IMR-90 (cell line): ENCODE data around the gene AKT3. TPM values are rescaled to one million over a fixed set of nuclear protein-coding genes. Genes with fewer than 3 reads are reported as not detected.

Experiments
- ATAC-seq: fragments of 200-7000 bp; cut with Tn5 transposase; 2 replicates; pipeline ENCODE4 v1.9.1; 2020; ENCODE audit warnings: low read depth, mild to moderate bottlenecking, moderate library complexity
- BruUV-seq: library from RNA; stranded (reverse); fragments of 400-500 nt; replicated peaks from 2 replicates; lab custom pipeline; 2021; lab: Mats Ljungman, UMichigan
- CTCF ChIA-PET: fragments of 300-600 bp; formaldehyde crosslinking; extraction: SDS; loops from one replicate; lab custom pipeline; 2021; ENCODE audit warnings: antibody characterized with exemption; lab: Yijun Ruan, JAX
- POLR2A ChIA-PET: fragments of 300-600 bp; sonication (Branson Sonifier 250); formaldehyde crosslinking; loops from one replicate; lab custom pipeline; 2022; ENCODE audit warnings: antibody characterized with exemption; ENCODE audit not compliant: unreplicated experiment; lab: Charles Lee
- DNase-seq: peaks from one replicate; pipeline ENCODE4 v3.0.0; 2013
- H2AFZ ChIP-seq: replicated peaks from 2 replicates; pipeline ENCODE3; 2013; ENCODE audit warnings: low read length, mild to moderate bottlenecking; ENCODE audit not compliant: poor library complexity
- H2AK5ac ChIP-seq: 2 replicates; pipeline ENCODE4 v1.6.1; 2013; ENCODE audit warnings: low read depth, low read length, inconsistent platforms
- H2AK9ac ChIP-seq: replicated peaks from 2 replicates; pipeline ENCODE3; 2013; ENCODE audit warnings: mild to moderate bottlenecking, low read depth, low read length, moderate library complexity; ENCODE audit not compliant: poor library complexity
- H2BK120ac ChIP-seq: 2 replicates; pipeline ENCODE4 v1.6.1; 2013; ENCODE audit warnings: low read depth, low read length, inconsistent platforms
- H2BK15ac ChIP-seq: 3 replicates; pipeline ENCODE4 v1.6.1; 2013; ENCODE audit warnings: low read depth, low read length, inconsistent platforms
- H2BK20ac ChIP-seq: 2 replicates; pipeline ENCODE4 v1.6.1; 2013; ENCODE audit warnings: low read depth, mild to moderate bottlenecking, inconsistent platforms, low read length, moderate library complexity
- H2BK5ac ChIP-seq: 2 replicates; pipeline ENCODE4 v1.6.1; 2013; ENCODE audit warnings: mild to moderate bottlenecking, low read depth, low read length, inconsistent platforms; ENCODE audit not compliant: poor library complexity, severe bottlenecking
- H3K14ac ChIP-seq: replicated peaks from 2 replicates; pipeline ENCODE4 v1.6.1; 2013; ENCODE audit warnings: low read depth, low read length, inconsistent platforms
- H3K18ac ChIP-seq: 2 replicates; pipeline ENCODE4 v1.6.1; 2013; ENCODE audit warnings: low read depth, low read length, control low read depth
- H3K23ac ChIP-seq: 2 replicates; pipeline ENCODE4 v1.6.1; 2013; ENCODE audit warnings: low read depth, low read length, inconsistent platforms
- H3K27ac ChIP-seq: 2 replicates; pipeline ENCODE4 v1.5.1; 2013; ENCODE audit warnings: mild to moderate bottlenecking, control low read depth, low read length; ENCODE audit not compliant: insufficient read depth
- H3K27me3 ChIP-seq: 2 replicates; pipeline ENCODE4 v1.6.1; 2013; ENCODE audit warnings: low read length; ENCODE audit not compliant: control insufficient read depth, insufficient read depth
- H3K36me3 ChIP-seq: 2 replicates; pipeline ENCODE4 v1.6.1; 2013; ENCODE audit warnings: low read length, mixed read lengths; ENCODE audit not compliant: control insufficient read depth, insufficient read depth
- H3K4ac ChIP-seq: 2 replicates; pipeline ENCODE4 v1.6.1; 2013; ENCODE audit warnings: low read depth, low read length, inconsistent platforms
- H3K4me1 ChIP-seq: 2 replicates; pipeline ENCODE4 v1.6.1; 2013; ENCODE audit warnings: low read length, mixed read lengths; ENCODE audit not compliant: control insufficient read depth, insufficient read depth
- H3K4me2 ChIP-seq: 2 replicates; pipeline ENCODE4 v1.6.1; 2013; ENCODE audit warnings: low read depth, mild to moderate bottlenecking, control low read depth, low read length, moderate library complexity
- H3K4me3 ChIP-seq: 2 replicates; pipeline ENCODE4 v1.5.1; 2013; ENCODE audit warnings: low read depth, mild to moderate bottlenecking, control low read depth, low read length, moderate library complexity; ENCODE audit not compliant: insufficient read depth
- H3K56ac ChIP-seq: 2 replicates; pipeline ENCODE4 v1.6.1; 2013; ENCODE audit warnings: low read length, inconsistent platforms; ENCODE audit not compliant: insufficient read depth; ENCODE audit errors: extremely low read depth
- H3K79me1 ChIP-seq, 2 experiments: 2 replicates each; pipeline ENCODE4 v1.6.1; 2013; ENCODE audit warnings: low read length in 2 of 2, inconsistent platforms in 1 of 2, low read depth in 1 of 2
- H3K9ac ChIP-seq: 2 replicates; pipeline ENCODE4 v1.6.1; 2013; ENCODE audit warnings: low read depth, low read length, control low read depth
- H3K9me1 ChIP-seq: 2 replicates; pipeline ENCODE4 v1.6.1; 2013; ENCODE audit warnings: low read length, inconsistent platforms; ENCODE audit not compliant: insufficient read depth
- H3K9me3 ChIP-seq: 2 replicates; pipeline ENCODE4 v1.6.1; 2013; ENCODE audit warnings: low read length; ENCODE audit not compliant: control insufficient read depth, insufficient read depth
- H4K20me1 ChIP-seq: 2 replicates; pipeline ENCODE4 v1.6.1; 2013; ENCODE audit warnings: low read length, inconsistent platforms; ENCODE audit not compliant: insufficient read depth
- H4K5ac ChIP-seq: 2 replicates; pipeline ENCODE4 v1.6.1; 2013; ENCODE audit warnings: mild to moderate bottlenecking, low read depth, low read length, control low read depth
- H4K8ac ChIP-seq, 2 experiments: 2 replicates each; pipeline ENCODE4 v1.6.1; 2013; ENCODE audit warnings: low read depth in 2 of 2, low read length in 2 of 2, control low read depth in 1 of 2, inconsistent platforms in 1 of 2
- H4K91ac ChIP-seq: 2 replicates; pipeline ENCODE4 v1.6.1; 2013; ENCODE audit warnings: low read depth, low read length, inconsistent platforms; ENCODE audit not compliant: insufficient read depth
- CEBPB ChIP-seq: IDR thresholded peaks from 2 replicates; pipeline ENCODE4 v1.6.1; 2012; ENCODE audit warnings: low read depth, low read length, improper control_type of control experiment
- CHD1 ChIP-seq: IDR thresholded peaks from 2 replicates; pipeline ENCODE4 v1.6.1; 2012; ENCODE audit warnings: low read depth, low read length, improper control_type of control experiment
- MAFK ChIP-seq: IDR thresholded peaks from 2 replicates; pipeline ENCODE4 v1.6.1; 2012; ENCODE audit warnings: low read depth, low read length, improper control_type of control experiment
- MAZ ChIP-seq: IDR thresholded peaks from 2 replicates; pipeline ENCODE4 v1.6.1; 2012; ENCODE audit warnings: low read depth, mild to moderate bottlenecking, low read length, improper control_type of control experiment, moderate library complexity, borderline replicate concordance
- MXI1 ChIP-seq: IDR thresholded peaks from 2 replicates; pipeline ENCODE4 v1.6.1; 2012; ENCODE audit warnings: low read depth, mild to moderate bottlenecking, low read length, moderate library complexity, borderline replicate concordance
- POLR2A ChIP-seq: IDR thresholded peaks from 2 replicates; pipeline ENCODE4 v1.6.1; 2012; ENCODE audit warnings: mild to moderate bottlenecking, low read depth, low read length
- RCOR1 ChIP-seq: IDR thresholded peaks from 2 replicates; pipeline ENCODE4 v1.6.1; 2012; ENCODE audit warnings: mild to moderate bottlenecking, low read length, improper control_type of control experiment; ENCODE audit not compliant: insufficient replicate concordance
- WGBS, 2 experiments: methylation state at CpG; one replicate each; pipeline versions ENCODE4 v1.1.5 to v1.1.7; 2013; ENCODE audit warnings: missing lambda C conversion rate in 2 of 2; ENCODE audit not compliant: insufficient read length in 1 of 2; ENCODE audit errors: extremely low coverage in 2 of 2; 5-methylcytosine and 5-hydroxymethylcytosine counted together
- dilution Hi-C: fragments of 300-500 bp; cut with HindIII; formaldehyde crosslinking; loops from one replicate; pipeline ENCODE4 v1.14.3; 2018; ENCODE audit warnings: low sequenced_read_pairs; ENCODE audit not compliant: unreplicated experiment
- in situ Hi-C: fragments of 300-500 bp; cut with MboI; formaldehyde crosslinking; loops from 3 replicates; pipeline ENCODE4 v1.14.3; 2019; ENCODE audit warnings: low sequenced_read_pairs, inconsistent platforms, mixed read lengths
- intact Hi-C: fragments of 100-400 bp; cut with micrococcal nuclease; formaldehyde crosslinking; loops from 2 replicates; pipeline ENCODE4 v1.10.0; 2022
- polyA plus RNA-seq, 3 experiments: library from polyadenylated mRNA; depleted of rRNA; stranded (reverse); fragments of >200 nt; gene quantifications; 2 replicates each; pipeline ENCODE4 v1.2.3, GENCODE V29; 2012; ENCODE audit warnings: low replicate concordance in 1 of 3
- total RNA-seq: library from RNA; depleted of rRNA; stranded (reverse); fragments of >200 nt; gene quantifications from 2 replicates; pipeline ENCODE4 v1.2.3, GENCODE V29; 2012

Gene AKT3
- total and polyA plus RNA-seq, 2 of the 4 experiments (the other 2 are of a cell fraction), result 15.2 to 19.4 TPM

- H3K4me3 ChIP-seq, result no peak overlapping the region
- in situ Hi-C loops (no loop called here), dilution Hi-C loops (no loop called here), intact Hi-C loops (no loop called here)
- no CpG with 5 or more reads among the region's 3 CpGs for WGBS, 2 experiments
- no peak for DNase-seq
- H2BK20ac ChIP-seq, result no peak overlapping the region
- peaks cover 30 to 51% of the 10 kb centered on the region in 2 experiments for H3K79me1 ChIP-seq
- no peaks in the 10 kb centered on the region for H3K9me1 ChIP-seq
- H3K9ac ChIP-seq, result no peak overlapping the region
- no peak overlapping the region for H2AK5ac ChIP-seq
- ChIA-PET POLR2A (no interaction called here), CTCF (no interaction called here)
- no peak overlapping the region for H3K4ac ChIP-seq
- H2BK120ac ChIP-seq, result no peak overlapping the region
- H2AFZ ChIP-seq, result no peak overlapping the region
- no peaks in the 10 kb centered on the region for H3K27me3 ChIP-seq
- ATAC-seq, result no peak
- no peak overlapping the region for H2AK9ac ChIP-seq
- H3K4me1 ChIP-seq, result peaks cover 2% of the 10 kb centered on the region
- H4K8ac ChIP-seq, result no peak overlapping the region
- no peak overlapping the region for H3K56ac ChIP-seq
- no peaks in the 10 kb centered on the region for H3K36me3 ChIP-seq
- H4K5ac ChIP-seq, result no peak overlapping the region
- H3K27ac ChIP-seq, result no peak overlapping the region
- H4K91ac ChIP-seq, result no peak overlapping the region
- TF ChIP-seq MAFK (no peak), CHD1 (no peak), MAZ (no peak), CEBPB (no peak), POLR2A (no peak), MXI1 (no peak), RCOR1 (no peak)
- H4K20me1 ChIP-seq, result no peaks in the 10 kb centered on the region
- no peak overlapping the region for H2BK5ac ChIP-seq
- no peak overlapping the region for H3K14ac ChIP-seq
- H3K9me3 ChIP-seq, result no peaks in the 10 kb centered on the region
- BruUV-seq, result no TSS peak
- H2BK15ac ChIP-seq, result no peak overlapping the region
- H3K4me2 ChIP-seq, result no peak overlapping the region
- no peak overlapping the region for H3K23ac ChIP-seq
- no peak overlapping the region for H3K18ac ChIP-seq
Measured at GRCh38 chr1:243831463-243831862, 18.6 kb downstream of the AKT3 start.
